ENCODE results near the gene MBD5. TPM values are rescaled to one million over a fixed set of nuclear protein-coding genes. Genes with fewer than 3 reads are reported as not detected.

The MBD5 gene
- total RNA-seq, 6 experiments from 2014 or later, result 7.9 to 15.6 (median 11.9) TPM

DNA sequence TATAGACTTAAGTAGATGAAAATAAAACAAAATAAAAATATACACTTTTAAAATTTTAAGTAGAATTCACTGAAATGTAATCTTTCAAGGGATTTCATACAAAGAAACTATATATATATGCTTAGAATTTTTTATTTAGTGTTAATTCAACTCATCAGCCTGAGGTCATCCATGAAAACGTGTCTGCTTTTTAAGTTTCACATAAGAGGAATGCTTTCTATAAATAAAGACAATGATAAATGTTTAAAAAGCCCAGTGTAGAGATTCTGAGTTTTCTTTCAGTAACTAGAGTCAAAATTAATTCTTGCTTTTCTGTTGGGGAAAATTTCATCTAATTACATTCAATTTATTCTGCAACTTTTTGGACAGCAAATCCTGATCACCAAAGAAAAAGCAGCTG, 213.3 kb downstream of the MBD5 start:
- intact Hi-C loops (cut with DNase I), result no loop called here
- no peak overlapping the region for H3K27ac ChIP-seq
- no peak overlapping the region for H3K4me3 ChIP-seq
- WGBS (ENCODE audit: insufficient coverage, low coverage, low lambda C conversion rate, missing lambda C conversion rate), result 75% methylated on average over 1 of the region's 1 CpG
- H3K9me3 ChIP-seq, result no peaks in the 10 kb centered on the region
- TF ChIP-seq POLR2A (IDR thresholded peaks at IDR 0.05), result no peak
- TF ChIP-seq, protein P1, sequence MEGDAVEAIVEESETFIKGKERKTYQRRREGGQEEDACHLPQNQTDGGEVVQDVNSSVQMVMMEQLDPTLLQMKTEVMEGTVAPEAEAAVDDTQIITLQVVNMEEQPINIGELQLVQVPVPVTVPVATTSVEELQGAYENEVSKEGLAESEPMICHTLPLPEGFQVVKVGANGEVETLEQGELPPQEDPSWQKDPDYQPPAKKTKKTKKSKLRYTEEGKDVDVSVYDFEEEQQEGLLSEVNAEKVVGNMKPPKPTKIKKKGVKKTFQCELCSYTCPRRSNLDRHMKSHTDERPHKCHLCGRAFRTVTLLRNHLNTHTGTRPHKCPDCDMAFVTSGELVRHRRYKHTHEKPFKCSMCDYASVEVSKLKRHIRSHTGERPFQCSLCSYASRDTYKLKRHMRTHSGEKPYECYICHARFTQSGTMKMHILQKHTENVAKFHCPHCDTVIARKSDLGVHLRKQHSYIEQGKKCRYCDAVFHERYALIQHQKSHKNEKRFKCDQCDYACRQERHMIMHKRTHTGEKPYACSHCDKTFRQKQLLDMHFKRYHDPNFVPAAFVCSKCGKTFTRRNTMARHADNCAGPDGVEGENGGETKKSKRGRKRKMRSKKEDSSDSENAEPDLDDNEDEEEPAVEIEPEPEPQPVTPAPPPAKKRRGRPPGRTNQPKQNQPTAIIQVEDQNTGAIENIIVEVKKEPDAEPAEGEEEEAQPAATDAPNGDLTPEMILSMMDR (IDR thresholded peaks at IDR 0.05), result no peak
- H3K4me1 ChIP-seq, result no peaks in the 10 kb centered on the region
- H3K27me3 ChIP-seq, result no peaks in the 10 kb centered on the region
- no peak for DNase-seq
- no peaks in the 10 kb centered on the region for H3K36me3 ChIP-seq
- no peak for ATAC-seq

DNA sequence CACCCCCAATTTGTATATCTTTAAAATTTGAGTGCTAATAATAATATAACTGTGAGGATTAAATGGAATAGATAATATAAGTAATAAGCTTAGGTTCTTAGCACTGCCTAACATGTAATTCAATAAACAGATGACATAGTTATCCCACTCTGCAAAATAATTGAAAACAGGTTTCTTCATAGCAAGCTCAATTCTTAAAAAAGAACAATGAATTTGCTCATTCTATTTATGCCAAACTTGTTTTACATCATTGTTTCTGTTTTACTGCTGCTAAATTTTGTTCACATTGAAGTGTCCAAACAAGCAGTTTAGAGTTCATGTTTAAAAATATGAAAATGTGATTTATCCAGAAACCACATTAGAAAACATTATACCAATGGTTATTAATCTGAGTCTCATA, 217.0 kb downstream of the MBD5 start:
- Histone ChIP-seq H3K27ac (no peak overlapping the region), H3K9me3 (no peaks in the 10 kb centered on the region), H3K4me1 (no peaks in the 10 kb centered on the region), H3K36me3 (no peaks in the 10 kb centered on the region), H3K27me3 (no peaks in the 10 kb centered on the region), H3K4me3 (no peak overlapping the region)
- no peak for ATAC-seq
- TF ChIP-seq POLR2A (IDR thresholded peaks at IDR 0.05), result no peak
- TF ChIP-seq, protein P1 (IDR thresholded peaks at IDR 0.05), result no peak
- intact Hi-C loops (cut with DNase I), result no loop called here
- no peak for DNase-seq

DNA sequence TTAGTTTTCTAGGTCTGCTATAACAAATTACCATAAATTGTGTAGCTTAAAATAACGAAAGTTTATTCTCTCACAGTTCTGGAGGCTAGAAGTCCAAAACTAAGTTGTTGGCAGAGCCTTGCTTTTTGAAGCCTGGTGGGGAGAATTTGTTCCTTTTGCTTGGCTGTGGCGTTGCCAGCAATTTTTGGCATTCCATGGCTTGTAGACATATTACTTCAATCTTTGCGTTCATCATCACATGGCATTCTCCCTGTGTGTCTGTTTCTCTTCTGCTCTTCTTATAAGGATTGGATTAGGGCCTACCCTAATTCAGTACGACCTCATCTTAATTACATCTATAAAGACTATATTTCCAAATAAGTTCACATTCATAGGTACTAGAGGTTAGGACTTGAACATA, 217.7 kb downstream of the MBD5 start:
- Histone ChIP-seq H3K27me3 (no peaks in the 10 kb centered on the region), H3K4me3 (no peak overlapping the region), H3K4me1 (no peaks in the 10 kb centered on the region), H3K27ac (no peak overlapping the region), H3K9me3 (no peaks in the 10 kb centered on the region), H3K36me3 (no peaks in the 10 kb centered on the region)
- whole genome bisulfite sequencing (ENCODE audit: insufficient coverage, low coverage, low lambda C conversion rate, missing lambda C conversion rate), result 86% methylated on average over 4 of the region's 4 CpGs
- ATAC-seq (no peak), DNase-seq (no peak)
- no peak for TF ChIP-seq POLR2A (IDR thresholded peaks at IDR 0.05)
- TF ChIP-seq, protein P1 (IDR thresholded peaks at IDR 0.05), result no peak
- intact Hi-C loops (cut with DNase I), result no loop called here

DNA sequence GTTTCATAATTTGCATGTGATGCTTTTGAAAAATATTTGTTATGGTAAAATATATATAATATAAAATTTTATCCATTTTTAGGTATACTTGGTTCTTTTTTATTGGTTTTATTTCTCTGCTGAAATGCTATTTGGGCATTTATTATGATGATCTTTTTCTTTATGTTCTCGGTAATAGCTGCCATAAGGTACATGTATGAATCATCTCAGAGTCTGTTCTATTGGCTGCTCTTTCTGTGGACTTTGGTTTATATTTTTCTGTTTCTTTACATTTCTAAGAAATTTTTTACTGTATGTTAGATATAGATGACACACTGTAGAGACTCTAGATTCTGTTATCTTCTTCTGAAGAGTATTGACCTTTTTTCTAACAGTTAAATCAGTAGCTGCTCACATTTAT, 219.9 kb downstream of the MBD5 start:
- Histone ChIP-seq H3K27ac (no peak overlapping the region), H3K4me3 (no peak overlapping the region), H3K27me3 (no peaks in the 10 kb centered on the region), H3K9me3 (no peaks in the 10 kb centered on the region), H3K36me3 (no peaks in the 10 kb centered on the region), H3K4me1 (no peaks in the 10 kb centered on the region)
- intact Hi-C loops (cut with DNase I), result no loop called here
- TF ChIP-seq, protein P1 (IDR thresholded peaks at IDR 0.05), result no peak
- TF ChIP-seq POLR2A (IDR thresholded peaks at IDR 0.05), result no peak
- 88% methylated on average over 1 of the region's 1 CpG for WGBS (ENCODE audit: insufficient coverage, low coverage, low lambda C conversion rate, missing lambda C conversion rate)
- ATAC-seq, result no peak
- DNase-seq, result no peak

DNA sequence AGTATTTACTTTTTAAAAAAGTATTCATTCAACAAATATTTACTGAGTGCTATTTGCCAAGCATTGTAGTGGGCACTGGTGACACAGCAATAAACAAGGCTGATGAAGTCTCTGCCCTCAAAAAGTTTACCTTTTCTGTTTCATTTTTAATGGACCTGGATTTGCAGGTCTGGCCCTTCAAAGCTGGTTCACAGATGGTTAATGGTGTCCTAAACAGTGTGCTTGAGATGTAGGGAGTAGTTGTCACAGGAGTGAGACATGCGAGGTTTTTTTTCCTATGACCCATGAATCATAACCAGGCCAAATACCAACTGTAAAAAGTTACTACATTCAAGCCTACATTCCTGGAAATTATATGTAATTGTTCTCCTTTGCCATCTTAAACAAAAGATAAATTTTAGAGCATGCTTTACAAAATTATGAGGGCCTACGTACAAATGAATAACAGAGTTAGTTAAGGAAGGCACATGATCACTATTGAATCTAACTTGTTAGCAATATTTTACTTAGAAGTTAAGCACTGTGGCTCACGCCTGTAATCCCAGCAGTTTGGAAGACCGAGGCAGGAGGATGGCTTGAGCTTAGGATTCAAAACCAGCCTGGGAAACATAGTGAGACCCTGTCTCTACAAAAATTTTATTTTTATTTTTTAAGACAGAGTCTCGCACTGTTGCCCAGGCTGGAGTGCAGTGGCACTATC, 223.9 kb downstream of the MBD5 start:
- no peaks in the 10 kb centered on the region for H3K27me3 ChIP-seq
- no peak overlapping the region for H3K4me3 ChIP-seq
- WGBS (ENCODE audit: insufficient coverage, low coverage, low lambda C conversion rate, missing lambda C conversion rate), result 77% methylated on average over 4 of the region's 5 CpGs
- ATAC-seq, result peak in 3 of 4 donors; percentile 20 to 57 (median 56)
- no peaks in the 10 kb centered on the region for H3K4me1 ChIP-seq
- intact Hi-C loops (cut with DNase I), result no loop called here
- TF ChIP-seq, protein P1 (IDR thresholded peaks at IDR 0.05), result no peak
- TF ChIP-seq POLR2A (IDR thresholded peaks at IDR 0.05), result no peak
- no peak overlapping the region for H3K27ac ChIP-seq
- H3K36me3 ChIP-seq, result no peaks in the 10 kb centered on the region
- no peaks in the 10 kb centered on the region for H3K9me3 ChIP-seq
- no peak for DNase-seq
